Measurements from ENCODE around the gene AP1G2.

The AP1G2 gene

DNA sequence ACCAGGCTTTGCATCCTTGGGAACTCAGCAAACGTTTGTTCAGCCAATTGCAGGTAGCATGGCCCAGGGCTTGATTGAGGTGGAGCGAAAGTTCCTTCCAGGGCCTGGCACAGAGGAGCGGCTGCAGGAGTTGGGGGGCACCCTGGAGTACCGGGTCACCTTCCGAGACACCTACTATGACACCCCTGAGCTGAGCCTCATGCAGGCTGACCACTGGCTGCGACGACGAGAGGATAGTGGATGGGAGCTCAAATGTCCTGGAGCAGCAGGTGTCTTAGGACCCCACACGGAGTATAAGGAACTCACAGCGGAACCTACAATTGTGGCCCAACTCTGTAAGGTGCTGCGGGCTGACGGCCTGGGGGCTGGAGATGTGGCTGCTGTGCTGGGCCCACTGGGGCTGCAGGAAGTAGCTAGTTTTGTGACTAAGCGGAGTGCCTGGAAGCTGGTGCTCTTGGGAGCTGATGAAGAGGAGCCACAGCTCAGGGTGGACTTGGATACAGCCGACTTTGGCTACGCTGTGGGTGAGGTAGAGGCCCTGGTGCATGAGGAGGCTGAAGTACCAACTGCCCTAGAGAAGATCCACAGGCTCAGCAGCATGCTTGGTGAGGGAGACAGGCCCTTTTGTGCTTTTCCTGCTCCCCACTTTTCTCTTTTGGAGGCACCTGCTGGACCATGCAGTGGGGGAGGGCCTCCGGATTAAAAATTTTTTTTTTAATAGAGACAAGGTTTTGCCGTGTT, 10.7 kb downstream of the AP1G2 start:
- DNase-seq, result no peak

GRCh38 chr14:23555882-23556699, 11.5 kb downstream of the AP1G2 start, which contains the start of gene THTPA:
Gene THTPA, plus strand, starts transcription at chr14:23556271. Its CDS starts 487 bp downstream, at chr14:23556758.
- DNase-seq, result peak; percentile 89

DNA sequence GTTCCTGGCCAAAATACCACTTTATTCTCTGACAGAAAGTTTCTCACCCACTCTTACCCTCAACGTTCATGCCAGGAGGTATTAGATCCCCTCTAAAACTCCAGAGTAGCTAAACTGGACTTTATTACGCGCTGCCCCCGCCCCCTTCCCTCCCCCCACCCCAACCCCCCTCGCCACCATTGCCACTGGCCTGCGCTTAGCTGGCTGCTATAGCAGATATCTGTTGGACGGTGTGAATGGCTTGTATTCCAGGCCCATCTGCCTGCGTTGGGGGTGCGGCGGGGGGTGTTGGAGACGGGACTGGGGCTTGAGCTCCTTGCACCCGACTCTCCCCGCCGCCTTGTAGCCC, 12.1 kb downstream of the AP1G2 start:
- no peak for DNase-seq

DNA sequence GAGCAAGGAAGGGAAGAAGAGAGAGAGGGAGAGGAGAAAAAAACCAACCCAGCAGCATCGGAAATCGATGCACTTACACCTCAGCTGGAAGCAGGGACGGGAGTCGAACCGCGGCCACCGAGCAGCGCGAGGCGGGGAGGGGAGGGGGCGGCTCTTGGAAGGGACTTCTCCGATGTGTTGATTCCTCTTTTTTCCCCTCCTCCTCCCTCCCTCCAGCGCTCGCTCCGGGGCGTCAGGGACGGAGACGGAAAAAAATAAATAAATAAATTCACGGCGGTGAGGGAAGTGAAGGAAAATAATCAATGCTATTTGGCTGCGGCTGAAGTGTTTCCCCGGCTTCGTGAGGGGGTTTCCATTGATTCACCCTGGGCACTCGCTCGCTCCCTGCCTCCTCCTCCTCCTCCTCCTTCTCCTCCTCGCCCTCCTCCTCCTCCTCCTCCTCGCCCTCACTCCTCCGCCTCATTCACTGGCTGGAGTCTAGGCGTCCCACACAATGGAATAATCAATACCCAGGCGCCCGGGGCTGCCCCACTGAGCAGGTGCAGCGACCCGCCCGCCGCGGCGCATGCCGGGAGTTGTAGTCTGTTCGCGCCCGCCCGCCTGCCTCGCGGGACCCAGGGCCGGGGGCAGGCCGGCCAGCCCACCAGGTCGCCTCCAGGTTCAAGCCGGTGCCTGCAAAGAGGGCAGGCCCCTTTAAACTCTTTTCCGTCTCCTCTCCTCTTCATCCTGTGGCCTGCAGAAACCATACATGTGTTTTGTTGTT, 16.1 kb downstream of the AP1G2 start, which contains the start of gene ZFHX2:
Gene ZFHX2 (minus strand): TSS at position 500 of the 763 bp plus-strand sequence. CDS start 16,440 bp downstream, outside the sequence.
- peak; percentile 76 for DNase-seq

DNA sequence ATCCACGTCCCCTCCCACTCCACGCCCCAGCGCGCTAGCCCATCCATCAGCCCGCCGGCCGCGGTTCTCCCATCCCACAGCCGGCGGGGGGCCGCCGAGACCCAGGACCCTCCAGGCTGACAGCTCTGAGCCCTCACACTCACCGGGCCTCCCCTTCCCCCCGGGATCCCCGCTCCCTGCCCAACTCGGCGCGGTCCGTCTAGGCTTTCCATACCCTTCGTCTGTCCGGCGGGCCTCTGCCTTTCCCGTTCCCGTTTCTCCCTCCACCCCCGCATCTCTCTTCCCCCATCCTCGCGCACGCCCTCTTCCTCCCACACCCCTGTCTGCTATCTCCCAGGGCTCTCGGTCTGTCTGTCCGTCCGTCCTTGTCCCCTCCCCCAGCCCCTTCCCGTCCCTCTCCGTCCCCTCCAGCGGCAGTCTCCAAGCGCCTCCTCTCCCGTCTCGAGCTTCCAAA, 16.8 kb downstream of the AP1G2 start:
- no peak for DNase-seq

GRCh38 chr14:23550131-23550811, 17.3 kb downstream of the AP1G2 start:
- no peak for DNase-seq

DNA sequence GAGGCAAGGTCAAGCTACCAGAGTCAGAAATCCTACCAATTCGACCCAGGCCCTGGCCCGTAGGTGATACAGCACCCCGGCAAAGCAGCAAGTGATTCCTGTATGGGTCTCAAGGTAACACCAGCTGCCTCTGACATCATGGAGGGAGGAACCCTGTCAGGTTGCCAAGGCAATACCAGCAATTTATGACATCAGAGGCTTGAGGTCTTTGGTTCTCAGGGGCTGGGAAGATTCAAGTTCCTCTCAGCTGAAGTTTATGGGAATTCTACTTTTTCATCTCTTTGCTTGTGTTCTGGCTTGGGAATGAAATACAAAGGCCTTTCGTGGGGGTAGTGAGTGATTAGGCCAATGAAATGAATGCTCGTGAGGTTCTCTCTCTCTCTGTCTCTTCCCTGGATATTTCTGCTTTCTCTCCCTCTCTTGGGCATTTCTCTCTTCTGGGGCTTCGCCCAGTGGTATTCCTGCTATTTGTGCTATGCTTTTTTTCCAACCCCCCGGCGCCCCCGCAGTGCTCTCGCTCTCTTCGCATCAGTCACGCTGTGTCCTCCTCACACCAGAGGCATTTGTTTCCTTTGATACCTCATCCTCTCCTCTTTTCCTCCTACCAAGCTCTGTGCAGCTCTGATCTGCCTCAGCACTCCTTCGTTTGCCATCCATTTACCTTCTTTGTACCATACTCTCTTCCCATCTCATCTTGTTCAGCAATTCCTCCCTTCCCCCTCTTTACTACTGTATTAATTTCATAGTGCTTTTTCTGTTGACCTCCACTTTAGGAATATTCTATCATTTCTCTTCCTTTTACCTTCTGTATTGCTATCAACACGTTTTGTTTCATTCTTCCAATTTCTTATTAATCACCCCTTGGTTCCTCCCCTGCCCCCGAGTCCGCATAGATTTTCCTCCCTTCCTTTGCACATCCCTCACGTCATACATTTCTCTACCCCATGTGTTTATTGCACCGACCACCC, 19.0 kb downstream of the AP1G2 start:
- DNase-seq, result peak; percentile 93

DNA sequence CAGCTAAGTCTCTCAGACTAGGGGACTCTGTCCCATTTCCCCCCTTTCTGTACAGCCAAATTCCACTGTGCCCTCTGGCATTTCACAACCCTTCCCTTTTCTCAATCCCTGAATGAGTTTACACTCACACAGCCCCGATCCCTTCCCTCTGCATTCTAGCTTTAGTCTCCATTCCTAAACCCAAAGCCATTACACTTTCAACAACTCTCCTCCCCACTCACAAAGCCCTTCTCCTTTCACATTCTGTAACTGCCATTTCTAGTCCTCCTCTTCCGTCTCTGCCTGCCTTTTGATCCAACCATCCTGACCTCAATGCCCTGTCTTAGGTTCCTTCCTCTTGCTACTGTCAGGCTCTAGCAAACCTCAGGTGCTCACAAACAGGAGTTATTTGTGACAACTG, 19.7 kb downstream of the AP1G2 start:
- no peak for DNase-seq

GRCh38 chr14:23546450-23547035, 21.0 kb downstream of the AP1G2 start:
- no peak for DNase-seq

DNA sequence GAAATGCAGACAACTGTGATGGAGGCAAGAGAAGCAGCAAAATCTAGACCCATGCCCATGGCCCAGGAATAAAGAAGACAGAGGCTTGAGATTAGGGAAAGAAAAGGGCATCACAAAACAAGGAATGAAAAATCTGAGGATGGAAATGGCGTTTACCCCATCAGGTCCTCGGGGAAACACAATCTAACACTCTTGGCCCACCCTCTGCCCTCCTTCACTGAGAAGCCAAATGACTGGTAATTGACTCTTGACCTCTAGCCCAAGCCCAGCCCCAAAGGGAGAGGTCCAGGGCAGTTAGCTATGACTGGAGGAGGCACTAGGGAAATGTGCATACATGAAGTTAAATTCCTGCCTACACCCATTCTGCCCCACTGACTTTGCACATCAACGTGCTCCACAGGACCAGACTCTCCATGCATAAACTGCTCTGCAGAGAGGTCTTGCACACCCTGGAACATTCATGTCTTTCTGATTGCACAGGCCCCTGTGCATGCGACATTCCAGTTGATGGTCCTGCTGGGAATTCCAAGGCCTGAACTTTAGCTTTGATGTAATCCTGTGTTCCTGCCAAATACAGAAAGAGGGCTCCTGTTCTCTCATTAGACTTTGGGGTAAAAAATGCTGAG, 21.7 kb downstream of the AP1G2 start:
- no peak for DNase-seq

DNA sequence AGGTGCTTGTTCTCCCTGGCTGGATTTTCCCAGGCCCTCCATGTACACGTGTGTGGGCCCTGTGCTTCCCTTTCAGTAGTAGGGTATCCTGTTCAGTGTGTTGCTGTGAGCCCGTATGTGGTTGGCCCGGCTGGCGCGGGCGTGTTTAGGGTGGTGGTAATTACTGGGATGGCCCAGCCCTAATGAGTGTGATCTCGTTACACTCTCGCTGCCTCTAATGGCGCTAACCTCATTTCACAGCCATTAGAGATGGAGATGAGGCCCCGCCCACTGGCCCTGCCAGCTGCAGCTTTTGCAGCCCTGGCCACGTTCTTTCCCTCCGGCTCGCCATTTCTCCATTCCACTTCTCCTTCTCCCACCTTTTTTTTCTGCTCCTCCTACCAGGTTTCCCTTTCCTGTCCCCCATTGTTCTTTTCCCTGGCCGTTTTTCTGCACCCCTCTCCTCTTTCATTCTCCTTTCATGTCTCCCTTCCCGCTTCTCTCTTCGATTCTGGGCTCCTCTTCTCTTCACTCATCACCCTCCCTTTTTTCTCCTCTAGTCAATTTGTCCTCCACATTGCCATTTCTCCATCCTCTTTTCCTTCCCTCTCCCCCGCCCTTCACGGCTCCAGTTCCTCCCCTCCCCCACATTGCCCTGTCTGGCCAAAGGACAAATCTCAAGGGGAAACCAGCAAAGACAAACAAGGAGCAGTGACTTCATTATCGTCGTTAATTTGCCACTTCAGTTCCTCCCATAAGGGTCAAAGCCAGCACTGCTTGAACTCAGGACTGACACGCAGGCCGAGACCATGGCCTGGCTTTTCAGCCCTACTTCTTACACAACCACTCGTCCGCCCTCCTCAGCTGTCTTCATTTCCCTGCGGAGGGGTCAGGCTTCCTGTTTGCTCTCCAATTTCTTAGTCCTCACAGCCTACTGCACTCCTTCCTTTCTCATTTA, 22.8 kb downstream of the AP1G2 start:
- no peak for DNase-seq

DNA sequence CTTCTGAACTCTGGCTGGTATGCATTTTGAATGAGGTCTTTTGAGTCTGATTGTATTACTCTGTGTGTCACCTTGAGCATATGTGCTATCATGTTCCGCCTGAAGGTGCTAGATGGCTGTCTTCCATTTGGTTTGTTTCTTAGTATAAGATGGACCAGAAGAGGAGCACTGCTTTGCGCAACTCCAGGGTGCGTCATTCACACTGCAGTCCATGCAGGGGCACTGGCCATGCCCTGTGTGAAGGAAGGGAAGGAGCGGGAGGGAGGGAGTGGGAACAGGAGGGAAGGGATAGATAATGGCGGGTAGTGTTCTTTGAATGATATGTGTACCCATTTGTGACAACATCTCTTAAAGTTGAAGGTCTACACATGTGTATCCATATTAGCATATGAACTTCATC, 24.2 kb downstream of the AP1G2 start:
- DNase-seq, result no peak

- DNase-seq, result no peak
Observed at GRCh38 chr14:23542261-23542660, 25.3 kb downstream of the AP1G2 start.

GRCh38 chr14:23540141-23540469, 27.5 kb downstream of the AP1G2 start:
- DNase-seq, result no peak

DNA sequence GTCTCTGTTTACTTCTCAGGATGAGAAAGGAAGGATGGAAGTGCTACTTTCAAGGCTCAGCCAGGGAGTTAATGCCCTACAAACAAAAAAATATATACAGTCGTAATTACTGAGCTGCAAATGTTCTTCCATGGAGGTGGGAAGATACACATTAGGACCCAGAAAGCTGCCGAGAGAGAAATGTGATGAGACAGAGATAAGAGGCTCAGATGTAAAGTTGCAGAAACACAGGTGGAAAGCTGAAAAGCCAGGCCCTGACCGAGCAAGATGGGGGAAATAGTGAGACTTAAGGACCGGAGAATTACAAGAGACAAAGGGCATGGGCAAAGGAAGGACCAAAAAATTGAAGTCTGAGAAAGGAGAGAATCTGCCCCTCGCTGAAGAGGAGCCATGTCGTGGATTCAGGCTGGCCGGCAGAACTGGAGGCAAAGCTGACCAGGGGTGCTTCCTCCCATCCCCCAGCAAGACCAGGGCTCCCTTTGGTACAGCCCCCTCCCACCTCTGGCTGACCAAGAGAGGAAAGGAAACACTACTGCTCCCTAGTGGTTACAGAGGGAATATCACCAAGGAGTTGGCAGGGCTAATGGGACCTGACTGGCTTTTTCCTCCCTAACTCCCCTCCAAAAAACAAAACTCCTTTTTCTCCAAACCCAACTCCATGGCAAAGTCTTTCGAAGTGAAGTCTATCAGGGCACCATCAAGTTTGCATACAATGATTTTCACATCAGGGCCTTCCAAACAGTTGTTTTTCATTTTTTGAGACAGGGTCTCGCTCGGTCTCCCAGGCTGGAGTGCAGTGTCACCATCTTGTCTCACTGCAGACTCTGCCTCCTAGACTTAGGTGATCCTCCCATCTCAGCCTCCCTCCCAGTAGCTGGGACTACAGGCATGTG, 28.1 kb downstream of the AP1G2 start:
- DNase-seq, result peak; percentile 46

- peak; percentile 38 for DNase-seq
Observed at GRCh38 chr14:23538785-23539184, 28.8 kb downstream of the AP1G2 start.

GRCh38 chr14:23538050-23538718, 29.4 kb downstream of the AP1G2 start:
- DNase-seq, result no peak

Measured in fibroblast of skin of scalp (primary cell).